ENCODE data around the gene PRX.
"Not testable (repeated sequence)": the region's sequence is repeated elsewhere in the genome, so short reads cannot be mapped to it uniquely, and the experiment has no call there.

PRX gene

DNA sequence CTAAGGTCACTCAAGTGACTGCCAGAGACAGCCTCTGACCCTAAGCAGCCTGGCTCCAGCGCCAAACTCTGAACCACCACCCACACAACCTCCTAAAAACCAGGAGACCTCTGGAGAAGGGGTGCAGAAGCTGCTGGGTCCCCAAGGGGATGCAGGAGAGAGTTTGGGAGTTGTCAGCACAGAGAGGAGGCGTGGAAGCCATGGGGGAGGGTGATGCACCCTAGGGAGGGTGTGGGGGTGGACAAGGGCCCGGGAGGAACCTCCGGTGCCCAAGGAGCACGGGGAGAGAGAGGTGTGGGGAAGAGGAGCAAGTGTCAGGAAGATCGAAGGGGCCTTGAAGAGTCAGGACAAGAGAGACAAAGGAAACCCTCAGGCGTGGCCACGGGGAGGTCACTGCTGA is 21.1 kb downstream of the PRX start:
- no peak for DNase-seq (ENCODE audit: low read depth)

DNA sequence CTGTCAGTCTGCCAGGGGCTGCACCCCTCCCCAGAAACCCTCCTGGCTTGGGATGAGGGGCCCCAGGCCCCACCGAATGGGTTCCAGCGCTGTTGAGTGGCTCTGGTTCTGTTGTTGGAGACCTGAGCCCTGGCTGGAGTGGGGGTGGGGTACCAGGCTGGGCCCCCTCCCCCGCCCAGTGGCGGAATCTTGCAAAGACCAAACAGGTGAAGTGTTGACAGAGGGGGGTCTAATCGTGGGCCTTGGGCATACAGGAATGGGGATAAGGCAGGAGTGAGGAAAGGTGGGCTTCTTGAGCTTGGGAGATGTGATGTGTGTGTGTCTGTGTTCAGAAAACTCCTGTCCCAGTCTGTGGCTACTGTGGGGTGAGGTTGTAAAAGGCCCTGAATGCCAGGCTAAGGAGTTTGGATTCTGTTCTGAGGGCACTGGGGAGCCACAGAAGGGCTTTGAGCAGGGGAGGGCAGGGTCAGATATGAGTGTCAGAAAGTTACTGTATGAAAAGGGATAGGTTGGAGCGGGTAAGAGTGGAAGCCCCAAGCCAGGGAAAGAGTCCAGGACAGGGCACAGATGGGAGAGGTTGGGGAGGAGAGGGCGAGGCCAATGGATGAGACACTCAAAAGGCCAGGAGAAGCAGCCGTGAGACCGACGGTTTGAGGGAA is 23.0 kb downstream of the PRX start, which contains the start of gene HIPK4:
Gene HIPK4 (minus strand): TSS at position 98 of the 659 bp plus-strand sequence. CDS start 279 bp downstream, outside the sequence.
- no peak for DNase-seq (ENCODE audit: low read depth)

DNA sequence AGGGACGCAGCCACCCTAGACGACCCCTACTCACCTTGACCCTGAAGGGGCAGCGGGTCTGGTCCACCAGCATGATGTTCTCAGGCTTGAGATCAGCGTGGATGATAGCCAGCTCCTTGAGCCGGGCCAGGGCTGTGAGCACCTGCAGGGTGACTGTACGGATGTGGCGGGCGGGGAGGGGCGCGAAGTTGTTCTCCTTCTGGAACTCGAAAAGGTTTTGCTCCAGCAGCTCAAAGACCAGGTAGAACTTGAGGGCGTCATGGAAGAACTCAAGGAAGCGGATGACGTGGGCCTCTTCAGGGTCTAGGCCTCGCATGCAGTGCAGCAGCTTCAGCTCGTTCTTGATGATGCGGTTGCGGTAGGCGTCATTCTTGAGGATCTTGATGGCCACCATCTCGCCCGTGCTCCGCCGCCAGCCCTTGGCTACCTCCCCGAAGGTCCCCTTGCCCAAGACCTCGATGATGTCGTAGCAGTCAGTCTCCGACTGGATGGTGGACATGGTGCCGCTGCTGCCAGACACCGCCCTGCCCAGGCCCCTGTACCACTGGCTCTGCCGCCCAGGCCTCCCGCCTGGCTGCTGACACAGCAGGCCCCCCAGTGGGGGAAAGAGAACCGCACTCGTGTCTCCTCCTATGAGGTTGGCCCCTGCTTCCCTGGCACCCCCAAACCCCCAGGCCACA is 23.6 kb downstream of the PRX start:
- no peak for DNase-seq (ENCODE audit: low read depth)

- no peak for DNase-seq (ENCODE audit: low read depth)
Measured at GRCh38 chr19:40388481-40388880, 24.7 kb downstream of the PRX start.

DNA sequence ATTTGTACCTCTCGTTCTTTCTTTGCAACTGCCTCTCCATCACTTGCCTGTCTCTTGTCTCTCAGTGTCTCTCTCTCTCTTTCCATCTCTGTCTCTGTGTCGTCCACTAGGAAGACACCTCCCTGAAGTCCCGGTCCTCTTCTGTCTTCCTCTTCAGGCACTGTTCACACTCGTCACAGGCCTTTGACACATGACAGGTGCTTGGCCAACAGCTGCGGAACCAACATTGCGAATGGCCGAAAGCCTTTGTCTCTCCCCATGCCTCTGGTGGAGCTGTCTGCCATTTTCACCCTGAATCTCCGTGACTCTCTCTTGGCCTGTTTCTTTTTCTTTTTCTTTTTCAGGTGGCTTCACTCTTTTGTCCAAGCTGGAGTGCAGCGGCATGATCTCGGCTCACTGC is 26.0 kb downstream of the PRX start:
- no peak for DNase-seq (ENCODE audit: low read depth)

DNA sequence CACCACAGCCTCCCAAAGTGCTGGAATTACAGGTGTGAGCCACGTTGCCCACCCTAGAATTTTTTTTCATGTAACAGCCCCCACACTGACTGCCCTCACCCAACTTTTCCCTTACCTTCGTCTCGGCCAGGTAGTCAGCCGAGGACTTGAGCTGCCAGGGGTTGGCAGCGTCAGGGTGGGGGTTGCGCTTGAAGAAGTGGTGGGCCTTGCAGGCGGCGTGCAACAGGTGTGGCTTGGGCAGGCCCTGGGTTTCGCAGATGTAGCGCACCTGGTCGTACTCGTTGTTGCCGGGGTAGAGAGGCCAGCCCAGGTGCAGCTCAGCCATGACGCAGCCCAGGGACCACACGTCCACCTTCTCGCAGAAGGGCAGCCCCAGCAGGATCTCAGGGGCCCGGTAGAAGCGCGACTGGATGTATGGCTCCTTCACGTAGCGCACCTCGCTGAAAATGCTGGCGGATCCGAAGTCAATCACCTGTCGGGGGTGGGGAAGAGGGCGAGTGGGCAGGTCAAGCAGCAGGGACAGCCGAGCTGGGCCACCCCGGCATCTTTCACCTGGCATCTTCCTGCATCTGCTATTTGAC is 29.4 kb downstream of the PRX start:
- DNase-seq (ENCODE audit: low read depth) = no peak

- no peak for DNase-seq (ENCODE audit: low read depth)
Measured at GRCh38 chr19:40381321-40381720, 31.9 kb downstream of the PRX start.

DNA sequence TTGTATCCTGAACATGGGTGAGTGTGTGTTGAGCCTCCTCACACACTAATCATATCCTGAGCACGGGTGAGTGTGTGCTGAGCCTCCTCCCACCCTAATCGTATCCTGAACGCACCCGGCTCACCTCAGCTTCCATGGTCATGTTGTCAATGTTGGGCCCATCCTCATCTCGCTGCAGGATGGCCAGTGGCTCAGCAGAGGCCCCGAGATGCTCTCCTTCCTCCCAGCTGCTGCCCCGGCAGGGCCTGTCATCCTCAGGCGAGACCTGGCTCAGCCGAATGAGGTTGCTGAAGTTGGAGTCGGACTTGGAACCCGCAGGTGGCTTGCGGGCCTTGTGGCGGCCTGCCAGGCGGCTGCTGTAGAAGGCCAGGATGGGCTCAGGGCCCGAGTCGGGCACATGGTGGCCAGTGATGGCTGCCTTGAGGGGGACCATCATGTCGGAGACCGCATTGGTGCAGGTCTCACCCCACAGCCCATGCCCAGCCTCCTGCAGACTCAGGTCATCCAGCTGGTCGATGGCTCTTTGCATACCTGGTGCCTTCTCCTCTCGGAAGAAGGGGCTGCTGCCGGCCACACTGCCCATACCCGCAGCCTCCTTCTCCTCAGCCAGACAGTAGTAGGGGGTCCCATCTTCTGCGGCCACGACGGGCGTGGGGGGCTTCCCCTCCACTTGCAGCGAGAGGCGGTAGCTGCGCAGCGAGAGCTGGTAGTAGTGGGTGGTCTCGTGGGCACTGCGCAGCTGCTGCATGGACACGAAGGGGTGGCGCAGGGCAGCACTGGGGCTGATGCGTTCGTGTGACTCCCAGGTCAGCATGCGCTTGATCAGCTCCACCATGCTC is 32.8 kb downstream of the PRX start:
- DNase-seq (ENCODE audit: low read depth) = no peak

DNA sequence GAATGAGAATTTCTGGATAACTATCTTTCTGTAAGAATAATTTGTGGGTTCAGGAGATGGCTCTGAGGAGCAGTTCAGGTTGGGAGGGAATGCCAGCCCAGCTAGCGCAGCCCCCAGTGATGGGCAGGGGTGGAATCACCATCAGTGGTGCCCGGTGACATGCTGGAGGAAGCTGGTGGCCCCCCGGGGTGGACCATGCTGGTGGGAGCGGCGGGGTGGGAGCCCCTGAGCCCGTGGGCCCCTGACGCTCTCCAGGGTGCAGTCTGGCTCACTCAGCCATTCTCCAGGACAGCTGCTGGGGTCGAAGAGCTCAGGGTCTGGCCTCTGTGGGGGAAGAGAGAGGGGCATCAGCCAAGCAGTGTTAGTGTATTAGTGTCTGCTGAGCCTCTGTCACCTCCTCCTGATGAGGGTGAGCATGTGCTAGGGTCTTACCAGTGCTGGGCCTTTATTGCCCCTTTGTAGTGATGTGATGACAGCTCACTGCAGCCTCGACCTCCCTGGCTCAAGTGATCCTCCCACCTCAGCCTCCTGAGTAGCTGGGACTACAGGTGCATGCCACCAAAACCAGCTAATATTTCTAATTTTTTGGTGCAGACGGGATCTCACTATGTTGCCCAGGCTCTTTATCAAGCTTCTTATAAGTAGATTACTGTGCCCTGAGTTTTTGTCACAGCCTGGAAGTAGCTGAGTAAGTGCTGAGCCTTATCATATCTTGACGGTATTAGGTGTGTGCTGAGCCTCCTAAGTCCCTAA is 33.6 kb downstream of the PRX start:
- DNase-seq (ENCODE audit: low read depth) = no peak

- no peak for DNase-seq (ENCODE audit: low read depth)
Measured at GRCh38 chr19:40378509-40378908, 34.7 kb downstream of the PRX start.

DNA sequence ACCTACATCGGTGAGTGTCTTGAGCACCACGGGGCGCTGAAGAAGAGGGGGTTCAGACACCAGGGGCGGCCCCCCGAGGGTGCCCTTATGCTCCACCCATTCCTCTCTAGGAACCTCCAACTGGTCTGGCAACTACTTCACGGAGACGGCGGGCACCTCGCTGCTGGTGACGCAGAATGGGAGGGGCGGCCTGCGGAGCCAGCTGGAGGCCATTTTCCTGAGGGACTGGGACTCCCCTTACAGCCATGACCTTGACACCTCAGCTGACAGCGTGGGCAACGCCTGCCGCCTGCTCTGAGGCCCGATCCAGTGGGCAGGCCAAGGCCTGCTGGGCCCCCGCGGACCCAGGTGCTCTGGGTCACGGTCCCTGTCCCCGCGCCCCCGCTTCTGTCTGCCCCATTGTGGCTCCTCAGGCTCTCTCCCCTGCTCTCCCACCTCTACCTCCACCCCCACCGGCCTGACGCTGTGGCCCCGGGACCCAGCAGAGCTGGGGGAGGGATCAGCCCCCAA is 35.2 kb downstream of the PRX start:
- no peak for DNase-seq (ENCODE audit: low read depth)

GRCh38 chr19:40376286-40376862 is 36.8 kb downstream of the PRX start:
- no peak for DNase-seq (ENCODE audit: low read depth)

DNA sequence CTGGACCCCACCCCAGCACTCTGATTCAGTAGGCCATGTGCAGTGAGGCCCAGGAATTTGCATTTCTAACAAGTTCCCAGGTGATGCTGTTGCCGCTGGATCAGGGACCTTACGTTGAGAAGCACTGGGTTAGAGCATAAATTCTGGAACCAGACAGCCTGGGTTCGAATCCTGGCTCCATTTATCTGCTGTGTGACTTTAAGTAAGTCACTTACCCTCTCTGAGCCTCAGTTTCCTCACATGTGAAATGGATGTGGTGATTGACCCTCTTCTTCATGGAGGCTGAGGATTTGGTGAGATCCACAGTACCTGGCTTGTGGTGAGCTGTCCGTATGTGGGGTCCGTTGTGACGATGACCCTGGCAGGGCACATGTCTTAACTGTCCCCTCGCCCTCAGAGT is 39.1 kb downstream of the PRX start:
- DNase-seq (ENCODE audit: low read depth) = no peak

DNA sequence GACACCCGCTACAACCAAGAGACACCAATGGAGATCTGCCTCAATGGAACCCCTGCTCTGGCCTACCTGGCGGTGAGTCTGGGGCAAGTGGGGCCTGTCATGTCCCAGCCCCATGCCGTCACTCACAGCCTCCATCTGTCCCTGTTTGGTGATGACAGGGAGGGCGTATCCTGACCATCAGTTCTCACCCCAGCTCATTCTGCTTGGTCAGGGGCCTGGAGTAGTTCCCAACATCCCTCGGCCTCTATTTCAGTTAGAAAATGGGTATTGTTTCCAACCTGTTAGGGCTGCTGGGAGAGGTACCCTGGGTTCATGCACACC is 41.4 kb downstream of the PRX start:
- DNase-seq (ENCODE audit: low read depth) = no peak

- no peak for DNase-seq (ENCODE audit: low read depth)
Measured at GRCh38 chr19:40370997-40371801, 42.0 kb downstream of the PRX start.

- not testable (repeated sequence) for DNase-seq (ENCODE audit: low read depth)
Measured at GRCh38 chr19:40370253-40370652, 42.9 kb downstream of the PRX start.

GRCh38 chr19:40369797-40370196 is 43.4 kb downstream of the PRX start:
- no peak for DNase-seq (ENCODE audit: low read depth)

DNA sequence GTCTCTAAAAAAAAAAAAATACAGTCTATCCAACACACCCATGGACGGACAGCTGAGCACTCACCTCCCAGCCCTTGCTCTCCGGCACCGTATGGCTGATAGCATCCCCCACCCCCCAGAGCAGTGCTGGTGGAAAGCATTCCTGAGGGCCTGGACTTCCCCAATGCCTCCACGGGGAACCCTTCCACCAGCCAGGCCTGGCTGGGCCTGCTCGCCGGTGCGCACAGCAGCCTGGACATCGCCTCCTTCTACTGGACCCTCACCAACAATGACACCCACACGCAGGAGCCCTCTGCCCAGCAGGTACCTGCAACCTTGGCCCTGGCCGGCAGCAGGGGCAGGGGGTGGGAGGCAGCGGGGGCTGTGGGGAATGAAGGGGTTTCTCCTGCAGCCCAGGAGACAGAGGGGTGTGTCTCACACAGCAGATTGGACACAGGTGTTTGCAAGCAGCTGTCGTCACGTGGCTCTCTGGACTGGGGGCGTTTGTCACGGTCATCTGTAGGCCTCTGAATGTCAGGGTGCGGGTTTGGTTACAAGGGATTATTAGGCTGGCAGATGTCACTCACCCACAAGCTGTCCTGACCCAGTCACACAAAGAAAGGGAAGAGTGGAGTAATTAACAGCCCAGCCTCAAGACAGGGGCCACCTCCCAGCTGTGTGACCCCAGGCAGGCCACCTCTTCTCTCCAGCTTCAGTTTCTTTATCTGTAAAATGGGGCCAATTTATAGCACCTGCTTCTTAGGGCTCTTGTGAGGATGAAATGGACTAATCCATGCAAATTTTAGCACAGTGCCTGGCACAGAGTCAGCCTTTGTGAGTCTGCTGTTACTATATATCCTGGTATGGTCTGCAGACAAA is 45.4 kb downstream of the PRX start:
- no peak for DNase-seq (ENCODE audit: low read depth)

- no peak for DNase-seq (ENCODE audit: low read depth)
Measured at GRCh38 chr19:40366697-40367561, 46.2 kb downstream of the PRX start.
